ENCODE results near the gene EFNA4. TPM values are rescaled to one million over a fixed set of nuclear protein-coding genes. Genes with fewer than 3 reads are reported as not detected.

The EFNA4 gene
- total RNA-seq, 2 donors from 2014 or later: 15.9 to 17.9 TPM

DNA sequence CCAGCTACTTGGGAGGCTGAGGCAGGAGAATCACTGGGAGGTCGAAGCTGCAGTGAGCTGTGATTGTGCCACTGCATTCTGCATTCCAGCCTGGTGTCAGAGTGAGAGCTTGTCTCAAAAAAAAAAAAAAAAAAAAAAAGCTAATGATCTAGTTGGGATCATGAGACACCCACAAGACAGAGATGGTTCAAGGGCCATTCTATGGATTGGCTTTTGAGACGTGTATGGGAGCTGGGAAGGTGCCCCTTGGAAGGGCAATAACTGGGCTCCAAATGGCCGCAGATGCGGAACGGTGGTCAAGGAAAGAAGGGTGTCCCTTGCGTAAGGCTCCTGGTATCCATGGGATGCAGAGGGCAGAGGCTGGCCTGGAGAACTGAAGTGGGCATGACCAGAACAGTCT, 19.2 kb upstream of the EFNA4 start:
- no peaks in the 10 kb centered on the region for H3K9me3 ChIP-seq (ENCODE audit: control insufficient read depth, low read length)
- H3K36me3 ChIP-seq (ENCODE audit: control insufficient read depth, insufficient read depth, low read length): no peaks in the 10 kb centered on the region
- Mint-ChIP-seq H3K4me3 (no peak overlapping the region), H3K27ac (peak overlapping the region; percentile 81), H3K4me1 (peaks cover 6% of the 10 kb centered on the region), H3K36me3 (ENCODE audit: low read depth) (no peaks in the 10 kb centered on the region), H3K27me3 (ENCODE audit: insufficient read depth) (peaks cover 15% of the 10 kb centered on the region), H3K9me3 (no peaks in the 10 kb centered on the region)
- H3K27me3 ChIP-seq (ENCODE audit: control insufficient read depth, insufficient read depth, low read length, poor library complexity, severe bottlenecking): no peaks in the 10 kb centered on the region
- H3K4me3 ChIP-seq (ENCODE audit: low read length): no peak overlapping the region
- 96% methylated on average over 6 of the region's 6 CpGs for WGBS, 2 experiments (ENCODE audit: insufficient coverage in 1 of 2, insufficient read length in 1 of 2)
- no peak overlapping the region for H3K9ac ChIP-seq (ENCODE audit: extremely low read depth, low read length, poor library complexity, severe bottlenecking)
- H3K4me1 ChIP-seq (ENCODE audit: control insufficient read depth, insufficient read depth, low read length): no peaks in the 10 kb centered on the region
- DNase-seq: no peak
- H3K27ac ChIP-seq (ENCODE audit: low read depth, low read length): no peak overlapping the region
- TF ChIP-seq CTCF (conservative IDR thresholded peaks at IDR 0.05): no peak

GRCh38 chr1:155044812-155045657, 18.5 kb upstream of the EFNA4 start:
- Histone ChIP-seq H3K9me3 (ENCODE audit: control insufficient read depth, low read length) (no peaks in the 10 kb centered on the region), H3K9ac (ENCODE audit: extremely low read depth, low read length, poor library complexity, severe bottlenecking) (no peak overlapping the region), H3K4me1 (ENCODE audit: control insufficient read depth, insufficient read depth, low read length) (no peaks in the 10 kb centered on the region), H3K4me3 (ENCODE audit: low read length) (no peak overlapping the region), H3K27me3 (ENCODE audit: control insufficient read depth, insufficient read depth, low read length, poor library complexity, severe bottlenecking) (no peaks in the 10 kb centered on the region), H3K27ac (ENCODE audit: low read depth, low read length) (no peak overlapping the region), H3K36me3 (ENCODE audit: control insufficient read depth, insufficient read depth, low read length) (no peaks in the 10 kb centered on the region)
- Mint-ChIP-seq H3K9me3 (no peaks in the 10 kb centered on the region), H3K27ac (peak overlapping the region; percentile 81), H3K4me3 (no peak overlapping the region), H3K36me3 (ENCODE audit: low read depth) (no peaks in the 10 kb centered on the region), H3K4me1 (peaks cover 11% of the 10 kb centered on the region), H3K27me3 (ENCODE audit: insufficient read depth) (peaks cover 15% of the 10 kb centered on the region)
- peak; percentile 87 for TF ChIP-seq CTCF (conservative IDR thresholded peaks at IDR 0.05)
- peak; percentile 93 for DNase-seq
- WGBS, 2 experiments (ENCODE audit: insufficient coverage in 1 of 2, insufficient read length in 1 of 2): 50 to 62% methylated on average over 6 to 7 of the region's 7 CpGs

- no peaks in the 10 kb centered on the region for H3K9me3 Mint-ChIP-seq
- H3K36me3 Mint-ChIP-seq (ENCODE audit: low read depth): no peaks in the 10 kb centered on the region
- H3K4me1 ChIP-seq (ENCODE audit: control insufficient read depth, insufficient read depth, low read length): no peaks in the 10 kb centered on the region
- no peak overlapping the region for H3K9ac ChIP-seq (ENCODE audit: extremely low read depth, low read length, poor library complexity, severe bottlenecking)
- TF ChIP-seq CTCF (conservative IDR thresholded peaks at IDR 0.05): no peak
- H3K4me3 Mint-ChIP-seq: no peak overlapping the region
- no peaks in the 10 kb centered on the region for H3K9me3 ChIP-seq (ENCODE audit: control insufficient read depth, low read length)
- H3K27me3 ChIP-seq (ENCODE audit: control insufficient read depth, insufficient read depth, low read length, poor library complexity, severe bottlenecking): peaks cover 24% of the 10 kb centered on the region
- H3K27ac ChIP-seq (ENCODE audit: low read depth, low read length): no peak overlapping the region
- H3K27me3 Mint-ChIP-seq (ENCODE audit: insufficient read depth): peaks cover 25% of the 10 kb centered on the region
- no peak overlapping the region for H3K27ac Mint-ChIP-seq
- no peaks in the 10 kb centered on the region for H3K36me3 ChIP-seq (ENCODE audit: control insufficient read depth, insufficient read depth, low read length)
- 92 to 93% methylated on average over 8 of the region's 8 CpGs for WGBS, 2 experiments (ENCODE audit: insufficient coverage in 1 of 2, insufficient read length in 1 of 2)
- DNase-seq: no peak
- H3K4me3 ChIP-seq (ENCODE audit: low read length): no peak overlapping the region
- H3K4me1 Mint-ChIP-seq: peaks cover 14% of the 10 kb centered on the region
Observed at GRCh38 chr1:155048449-155049334, 14.8 kb upstream of the EFNA4 start.
